IMR-90 (cell line): ENCODE results near the gene RXRB. TPM values are rescaled to one million over a fixed set of nuclear protein-coding genes. Genes with fewer than 3 reads are reported as not detected.

ENCODE experiments used
- ATAC-seq: fragments of 200-7000 bp; cut with Tn5 transposase; 2 replicates; pipeline ENCODE4 v1.9.1; 2020; ENCODE audit warnings: low read depth, mild to moderate bottlenecking, moderate library complexity
- BruUV-seq: library from RNA; stranded (reverse); fragments of 400-500 nt; replicated peaks from 2 replicates; lab custom pipeline; 2021; lab: Mats Ljungman, UMichigan
- CTCF ChIA-PET: fragments of 300-600 bp; formaldehyde crosslinking; extraction: SDS; loops from one replicate; lab custom pipeline; 2021; ENCODE audit warnings: antibody characterized with exemption; lab: Yijun Ruan, JAX
- POLR2A ChIA-PET: fragments of 300-600 bp; sonication (Branson Sonifier 250); formaldehyde crosslinking; loops from one replicate; lab custom pipeline; 2022; ENCODE audit warnings: antibody characterized with exemption; ENCODE audit not compliant: unreplicated experiment; lab: Charles Lee
- DNase-seq: peaks from one replicate; pipeline ENCODE4 v3.0.0; 2013
- H2AFZ ChIP-seq: replicated peaks from 2 replicates; pipeline ENCODE3; 2013; ENCODE audit warnings: low read length, mild to moderate bottlenecking; ENCODE audit not compliant: poor library complexity
- H2AK5ac ChIP-seq: 2 replicates; pipeline ENCODE4 v1.6.1; 2013; ENCODE audit warnings: low read depth, low read length, inconsistent platforms
- H2AK9ac ChIP-seq: replicated peaks from 2 replicates; pipeline ENCODE3; 2013; ENCODE audit warnings: mild to moderate bottlenecking, low read depth, low read length, moderate library complexity; ENCODE audit not compliant: poor library complexity
- H2BK120ac ChIP-seq: 2 replicates; pipeline ENCODE4 v1.6.1; 2013; ENCODE audit warnings: low read depth, low read length, inconsistent platforms
- H2BK15ac ChIP-seq: 3 replicates; pipeline ENCODE4 v1.6.1; 2013; ENCODE audit warnings: low read depth, low read length, inconsistent platforms
- H2BK20ac ChIP-seq: 2 replicates; pipeline ENCODE4 v1.6.1; 2013; ENCODE audit warnings: low read depth, mild to moderate bottlenecking, inconsistent platforms, low read length, moderate library complexity
- H2BK5ac ChIP-seq: 2 replicates; pipeline ENCODE4 v1.6.1; 2013; ENCODE audit warnings: mild to moderate bottlenecking, low read depth, low read length, inconsistent platforms; ENCODE audit not compliant: poor library complexity, severe bottlenecking
- H3K14ac ChIP-seq: replicated peaks from 2 replicates; pipeline ENCODE4 v1.6.1; 2013; ENCODE audit warnings: low read depth, low read length, inconsistent platforms
- H3K18ac ChIP-seq: 2 replicates; pipeline ENCODE4 v1.6.1; 2013; ENCODE audit warnings: low read depth, low read length, control low read depth
- H3K23ac ChIP-seq: 2 replicates; pipeline ENCODE4 v1.6.1; 2013; ENCODE audit warnings: low read depth, low read length, inconsistent platforms
- H3K27ac ChIP-seq: 2 replicates; pipeline ENCODE4 v1.5.1; 2013; ENCODE audit warnings: mild to moderate bottlenecking, control low read depth, low read length; ENCODE audit not compliant: insufficient read depth
- H3K27me3 ChIP-seq: 2 replicates; pipeline ENCODE4 v1.6.1; 2013; ENCODE audit warnings: low read length; ENCODE audit not compliant: control insufficient read depth, insufficient read depth
- H3K36me3 ChIP-seq: 2 replicates; pipeline ENCODE4 v1.6.1; 2013; ENCODE audit warnings: low read length, mixed read lengths; ENCODE audit not compliant: control insufficient read depth, insufficient read depth
- H3K4ac ChIP-seq: 2 replicates; pipeline ENCODE4 v1.6.1; 2013; ENCODE audit warnings: low read depth, low read length, inconsistent platforms
- H3K4me1 ChIP-seq: 2 replicates; pipeline ENCODE4 v1.6.1; 2013; ENCODE audit warnings: low read length, mixed read lengths; ENCODE audit not compliant: control insufficient read depth, insufficient read depth
- H3K4me2 ChIP-seq: 2 replicates; pipeline ENCODE4 v1.6.1; 2013; ENCODE audit warnings: low read depth, mild to moderate bottlenecking, control low read depth, low read length, moderate library complexity
- H3K4me3 ChIP-seq: 2 replicates; pipeline ENCODE4 v1.5.1; 2013; ENCODE audit warnings: low read depth, mild to moderate bottlenecking, control low read depth, low read length, moderate library complexity; ENCODE audit not compliant: insufficient read depth
- H3K56ac ChIP-seq: 2 replicates; pipeline ENCODE4 v1.6.1; 2013; ENCODE audit warnings: low read length, inconsistent platforms; ENCODE audit not compliant: insufficient read depth; ENCODE audit errors: extremely low read depth
- H3K79me1 ChIP-seq, 2 experiments: 2 replicates each; pipeline ENCODE4 v1.6.1; 2013; ENCODE audit warnings: low read length in 2 of 2, inconsistent platforms in 1 of 2, low read depth in 1 of 2
- H3K9ac ChIP-seq: 2 replicates; pipeline ENCODE4 v1.6.1; 2013; ENCODE audit warnings: low read depth, low read length, control low read depth
- H3K9me1 ChIP-seq: 2 replicates; pipeline ENCODE4 v1.6.1; 2013; ENCODE audit warnings: low read length, inconsistent platforms; ENCODE audit not compliant: insufficient read depth
- H3K9me3 ChIP-seq: 2 replicates; pipeline ENCODE4 v1.6.1; 2013; ENCODE audit warnings: low read length; ENCODE audit not compliant: control insufficient read depth, insufficient read depth
- H4K20me1 ChIP-seq: 2 replicates; pipeline ENCODE4 v1.6.1; 2013; ENCODE audit warnings: low read length, inconsistent platforms; ENCODE audit not compliant: insufficient read depth
- H4K5ac ChIP-seq: 2 replicates; pipeline ENCODE4 v1.6.1; 2013; ENCODE audit warnings: mild to moderate bottlenecking, low read depth, low read length, control low read depth
- H4K8ac ChIP-seq, 2 experiments: 2 replicates each; pipeline ENCODE4 v1.6.1; 2013; ENCODE audit warnings: low read depth in 2 of 2, low read length in 2 of 2, control low read depth in 1 of 2, inconsistent platforms in 1 of 2
- H4K91ac ChIP-seq: 2 replicates; pipeline ENCODE4 v1.6.1; 2013; ENCODE audit warnings: low read depth, low read length, inconsistent platforms; ENCODE audit not compliant: insufficient read depth
- FOS ChIP-seq: fragments of 150-350 bp; IDR thresholded peaks from 2 replicates; pipeline ENCODE4 v1.6.1; 2016; ENCODE audit warnings: low read depth, low read length
- MAFK ChIP-seq: IDR thresholded peaks from 2 replicates; pipeline ENCODE4 v1.6.1; 2012; ENCODE audit warnings: low read depth, low read length, improper control_type of control experiment
- MAZ ChIP-seq: IDR thresholded peaks from 2 replicates; pipeline ENCODE4 v1.6.1; 2012; ENCODE audit warnings: low read depth, mild to moderate bottlenecking, low read length, improper control_type of control experiment, moderate library complexity, borderline replicate concordance
- NFE2L2 ChIP-seq: fragments of 150-350 bp; IDR thresholded peaks from 2 replicates; pipeline ENCODE4 v1.6.1; 2016; ENCODE audit warnings: low read depth, mild to moderate bottlenecking, low read length
- POLR2A ChIP-seq: IDR thresholded peaks from 2 replicates; pipeline ENCODE4 v1.6.1; 2012; ENCODE audit warnings: mild to moderate bottlenecking, low read depth, low read length
- RAD21 ChIP-seq: IDR thresholded peaks from 2 replicates; pipeline ENCODE4 v1.6.1; 2012; ENCODE audit warnings: low read length, improper control_type of control experiment
- WGBS, 2 experiments: methylation state at CpG; one replicate each; pipeline versions ENCODE4 v1.1.5 to v1.1.7; 2013; ENCODE audit warnings: missing lambda C conversion rate in 2 of 2; ENCODE audit not compliant: insufficient read length in 1 of 2; ENCODE audit errors: extremely low coverage in 2 of 2; 5-methylcytosine and 5-hydroxymethylcytosine counted together
- dilution Hi-C: fragments of 300-500 bp; cut with HindIII; formaldehyde crosslinking; loops from one replicate; pipeline ENCODE4 v1.14.3; 2018; ENCODE audit warnings: low sequenced_read_pairs; ENCODE audit not compliant: unreplicated experiment
- in situ Hi-C: fragments of 300-500 bp; cut with MboI; formaldehyde crosslinking; loops from 3 replicates; pipeline ENCODE4 v1.14.3; 2019; ENCODE audit warnings: low sequenced_read_pairs, inconsistent platforms, mixed read lengths
- intact Hi-C: fragments of 100-400 bp; cut with micrococcal nuclease; formaldehyde crosslinking; loops from 2 replicates; pipeline ENCODE4 v1.10.0; 2022
- polyA plus RNA-seq, 3 experiments: library from polyadenylated mRNA; depleted of rRNA; stranded (reverse); fragments of >200 nt; gene quantifications; 2 replicates each; pipeline ENCODE4 v1.2.3, GENCODE V29; 2012; ENCODE audit warnings: low replicate concordance in 1 of 3
- total RNA-seq: library from RNA; depleted of rRNA; stranded (reverse); fragments of >200 nt; gene quantifications from 2 replicates; pipeline ENCODE4 v1.2.3, GENCODE V29; 2012

The RXRB gene
- total and polyA plus RNA-seq, 2 of the 4 experiments (the other 2 are of a cell fraction) = 18.6 to 53.7 TPM

DNA sequence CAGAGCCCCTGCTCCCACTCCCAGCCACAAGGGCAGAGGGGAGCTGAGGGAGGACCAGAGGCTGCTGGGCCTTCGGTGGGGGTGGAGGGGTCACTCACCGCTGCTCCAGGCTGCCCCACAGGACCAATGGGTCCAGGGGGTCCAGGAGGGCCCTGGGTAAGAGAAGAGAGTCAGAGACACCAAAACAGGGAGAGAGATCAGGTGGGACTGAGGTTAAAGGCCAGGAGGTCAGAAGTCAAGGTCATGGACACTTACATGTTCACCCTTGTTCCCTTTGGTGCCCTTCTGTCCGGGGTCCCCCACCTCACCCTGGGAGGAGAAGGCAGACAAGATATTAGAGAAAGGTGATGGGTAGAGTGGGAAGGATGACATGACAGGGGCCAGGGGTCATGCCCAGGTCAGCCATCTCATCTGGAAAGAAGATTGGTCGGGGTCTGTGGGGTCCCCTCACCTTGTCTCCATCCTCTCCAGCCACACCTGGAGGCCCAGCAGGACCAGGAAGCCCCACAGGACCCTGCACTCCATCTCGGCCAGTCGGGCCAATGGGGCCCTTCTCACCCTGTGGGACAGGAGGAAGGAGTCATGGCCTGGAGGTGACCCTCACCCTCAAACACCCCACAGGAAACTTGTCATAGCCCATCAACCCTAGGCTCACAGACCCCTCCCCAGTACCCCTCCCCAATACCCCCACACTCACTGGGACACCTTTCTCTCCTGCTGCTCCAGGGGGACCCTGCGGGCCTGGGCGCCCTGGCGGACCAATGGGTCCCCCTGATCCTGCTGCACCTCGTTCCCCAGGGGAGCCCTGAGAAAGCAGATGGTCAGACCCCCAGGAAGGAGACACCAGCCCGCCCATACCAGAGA, 29.2 kb downstream of the RXRB start:
- H3K36me3 ChIP-seq = no peaks in the 10 kb centered on the region
- H3K23ac ChIP-seq = no peak overlapping the region
- TF ChIP-seq MAZ (no peak), MAFK (no peak), RAD21 (no peak), FOS (no peak), POLR2A (no peak), NFE2L2 (no peak)
- H2BK20ac ChIP-seq = no peak overlapping the region
- H3K4ac ChIP-seq = no peak overlapping the region
- WGBS, 2 experiments = 87% methylated on average over 4 of the region's 11 CpGs; no CpG with 5 or more reads in 1 of the 2 experiments
- in situ Hi-C loops = no loop called here
- no peak overlapping the region for H4K5ac ChIP-seq
- no peak overlapping the region for H2BK5ac ChIP-seq
- H4K8ac ChIP-seq = no peak overlapping the region
- H3K9me1 ChIP-seq = no peaks in the 10 kb centered on the region
- no peak overlapping the region for H2AK5ac ChIP-seq
- no peak overlapping the region for H2BK120ac ChIP-seq
- dilution Hi-C loops = no loop called here
- no peak overlapping the region for H3K4me3 ChIP-seq
- BruUV-seq = no TSS peak
- POLR2A ChIA-PET = no interaction called here
- DNase-seq (no peak), ATAC-seq (no peak)
- H3K56ac ChIP-seq = no peak overlapping the region
- no peak overlapping the region for H3K27ac ChIP-seq
- no peak overlapping the region for H3K4me2 ChIP-seq
- no peak overlapping the region for H3K14ac ChIP-seq
- no peak overlapping the region for H3K9ac ChIP-seq
- no peak overlapping the region for H4K91ac ChIP-seq
- H3K18ac ChIP-seq = no peak overlapping the region
- CTCF ChIA-PET = no interaction called here
- H4K20me1 ChIP-seq = no peaks in the 10 kb centered on the region
- intact Hi-C loops = no loop called here
- no peaks in the 10 kb centered on the region for H3K4me1 ChIP-seq
- H2AK9ac ChIP-seq = no peak overlapping the region
- no peak overlapping the region for H2AFZ ChIP-seq
- H2BK15ac ChIP-seq = no peak overlapping the region
- no peaks in the 10 kb centered on the region for H3K9me3 ChIP-seq
- no peaks in the 10 kb centered on the region for H3K79me1 ChIP-seq
- H3K27me3 ChIP-seq = peaks cover 13% of the 10 kb centered on the region; the same call in 1 of the 2 replicates
